Midbrain (tissue), 1 donor: Measurements from ENCODE around the gene EPHA3.

Experiments used
- DNase-seq: peaks from one replicate; lab custom pipeline; 2025; lab: John Stamatoyannopoulos, UW

The EPHA3 gene

DNA sequence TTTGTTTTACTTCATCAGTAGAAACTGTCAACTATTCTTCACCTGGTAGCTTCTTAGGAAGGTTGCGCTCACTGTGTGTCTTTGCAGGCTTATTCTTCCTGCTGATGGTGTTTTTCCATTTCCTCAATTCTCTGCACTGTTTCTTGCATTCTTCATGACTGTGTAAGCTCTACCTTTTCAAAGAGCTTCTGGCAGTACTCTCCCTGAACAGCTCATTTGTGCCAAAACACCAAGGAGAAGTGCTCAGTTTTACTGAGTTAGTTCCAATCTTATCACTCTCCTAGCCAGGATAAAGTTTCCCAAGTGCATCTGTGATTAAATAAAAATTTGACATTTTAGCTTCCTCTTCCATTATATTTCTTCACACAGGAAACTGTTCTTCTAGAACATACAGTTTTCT, 339.8 kb downstream of the EPHA3 start:
- no peak for DNase-seq

- no peak for DNase-seq
Measured at GRCh38 chr3:89449086-89449485, 341.7 kb downstream of the EPHA3 start.

DNA sequence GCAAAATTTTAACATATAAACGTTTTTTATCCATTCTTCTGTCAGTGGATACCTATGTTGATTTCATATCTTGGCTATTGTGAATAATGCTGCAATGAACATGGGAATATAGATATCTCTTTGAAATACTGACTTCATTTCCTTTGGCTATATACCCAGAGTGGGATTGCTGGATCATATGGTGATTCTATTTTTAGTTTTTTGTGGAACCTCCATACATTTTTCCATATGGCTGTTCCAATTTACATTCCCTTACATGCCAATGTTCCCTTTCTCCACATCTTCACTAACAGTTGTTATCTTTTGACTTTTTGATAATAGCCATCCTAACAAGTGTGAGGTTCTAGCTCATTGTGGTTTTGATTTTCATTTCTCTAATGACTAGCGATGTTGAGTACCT, 344.6 kb downstream of the EPHA3 start:
- no peak for DNase-seq

- DNase-seq, result no peak
Measured at GRCh38 chr3:89455240-89455639, 347.8 kb downstream of the EPHA3 start.

GRCh38 chr3:89467898-89468363, 360.5 kb downstream of the EPHA3 start:
- DNase-seq, result no peak

- no peak for DNase-seq
Measured at GRCh38 chr3:89472101-89472500, 364.7 kb downstream of the EPHA3 start.

- DNase-seq, result no peak
Measured at GRCh38 chr3:89474333-89475130, 367.1 kb downstream of the EPHA3 start.

GRCh38 chr3:89488800-89489580, 381.6 kb downstream of the EPHA3 start:
- no peak for DNase-seq

- no peak for DNase-seq
Measured at GRCh38 chr3:89490129-89490528, 382.7 kb downstream of the EPHA3 start.

- no peak for DNase-seq
Measured at GRCh38 chr3:89494734-89495133, 387.3 kb downstream of the EPHA3 start.

- no peak for DNase-seq
Measured at GRCh38 chr3:89503891-89504391, 396.5 kb downstream of the EPHA3 start.

- no peak for DNase-seq
Measured at GRCh38 chr3:89504432-89504831, 397.0 kb downstream of the EPHA3 start.

GRCh38 chr3:89506462-89507103, 399.2 kb downstream of the EPHA3 start:
- DNase-seq, result no peak

GRCh38 chr3:89521328-89521727, 413.9 kb downstream of the EPHA3 start:
- no peak for DNase-seq

- DNase-seq, result no peak
Measured at GRCh38 chr3:89522155-89522554, 414.7 kb downstream of the EPHA3 start.

- DNase-seq, result no peak
Measured at GRCh38 chr3:89525609-89526008, 418.2 kb downstream of the EPHA3 start.

- DNase-seq, result no peak
Measured at GRCh38 chr3:89527736-89528305, 420.4 kb downstream of the EPHA3 start.
